Measurements from ENCODE around the gene PTPRN2.
"Not testable (repeated sequence)": the region's sequence is repeated elsewhere in the genome, so short reads cannot be mapped to it uniquely, and the experiment has no call there.

The PTPRN2 gene

GRCh38 chr7:157946398-157947060, 641.1 kb downstream of the PTPRN2 start:
- no peak for DNase-seq

GRCh38 chr7:157945401-157945800, 642.2 kb downstream of the PTPRN2 start:
- no peak for DNase-seq

GRCh38 chr7:157944734-157945291, 642.8 kb downstream of the PTPRN2 start:
- DNase-seq = no peak

- DNase-seq = no peak
Observed at GRCh38 chr7:157944051-157944450, 643.6 kb downstream of the PTPRN2 start.

GRCh38 chr7:157943561-157943960, 644.1 kb downstream of the PTPRN2 start:
- DNase-seq = no peak

- DNase-seq = no peak
Observed at GRCh38 chr7:157941210-157941609, 646.4 kb downstream of the PTPRN2 start.

GRCh38 chr7:157940497-157940896, 647.1 kb downstream of the PTPRN2 start:
- DNase-seq = no peak

GRCh38 chr7:157938211-157938610, 649.4 kb downstream of the PTPRN2 start:
- DNase-seq = no peak

GRCh38 chr7:157937406-157937805, 650.2 kb downstream of the PTPRN2 start:
- DNase-seq = no peak

GRCh38 chr7:157936976-157937375, 650.6 kb downstream of the PTPRN2 start:
- no peak for DNase-seq

- DNase-seq = not testable (repeated sequence)
Observed at GRCh38 chr7:157935721-157936120, 651.9 kb downstream of the PTPRN2 start.

GRCh38 chr7:157933219-157934155, 654.1 kb downstream of the PTPRN2 start:
- not testable (repeated sequence) for DNase-seq

GRCh38 chr7:157932498-157933218, 655.0 kb downstream of the PTPRN2 start:
- no peak for DNase-seq

GRCh38 chr7:157930926-157931466, 656.6 kb downstream of the PTPRN2 start:
- no peak for DNase-seq

GRCh38 chr7:157930441-157930840, 657.2 kb downstream of the PTPRN2 start:
- DNase-seq = no peak

- no peak for DNase-seq
Observed at GRCh38 chr7:157929671-157930070, 658.0 kb downstream of the PTPRN2 start.

- DNase-seq = no peak
Observed at GRCh38 chr7:157928808-157929425, 658.7 kb downstream of the PTPRN2 start.

GRCh38 chr7:157928171-157928794, 659.3 kb downstream of the PTPRN2 start:
- DNase-seq = no peak

GRCh38 chr7:157927313-157927925, 660.2 kb downstream of the PTPRN2 start:
- DNase-seq = no peak

GRCh38 chr7:157926521-157927150, 661.0 kb downstream of the PTPRN2 start:
- DNase-seq = no peak

- DNase-seq = no peak
Observed at GRCh38 chr7:157926107-157926506, 661.5 kb downstream of the PTPRN2 start.
